HCT116 (cell line): ENCODE results near the gene TUT7. TPM values are rescaled to one million over a fixed set of nuclear protein-coding genes. Genes with fewer than 3 reads are reported as not detected.
"Not testable (repeated sequence)": the region's sequence is repeated elsewhere in the genome, so short reads cannot be mapped to it uniquely, and the experiment has no call there.

Experiments
- ATAC-seq: fragments of 200-7000 bp; cut with Tn5 transposase; 2 replicates; pipeline ENCODE4 v1.9.1; 2020; ENCODE audit warnings: mild to moderate bottlenecking, moderate library complexity
- BruUV-seq: library from RNA; stranded (reverse); fragments of 400-500 nt; replicated peaks from 2 replicates; lab custom pipeline; 2021; lab: Mats Ljungman, UMichigan
- CTCF ChIA-PET: fragments of 300-600 bp; sonication (Branson Sonifier 250); formaldehyde crosslinking; loops from one replicate; lab custom pipeline; 2021; ENCODE audit warnings: antibody characterized with exemption; lab: Charles Lee
- POLR2A ChIA-PET: fragments of 300-600, 350-600 bp; sonication (Branson Sonifier 250); formaldehyde crosslinking; loops from one replicate; lab custom pipeline; 2021; ENCODE audit warnings: antibody characterized with exemption; lab: Charles Lee
- RAD21 ChIA-PET, 2 experiments: fragments of 300-600 bp; sonication (Branson Sonifier 250); formaldehyde crosslinking; loops; one replicate each; lab custom pipeline; 2023; ENCODE audit warnings: low total read pairs in 2 of 2; ENCODE audit not compliant: uncharacterized antibody in 2 of 2, unreplicated experiment in 2 of 2, low non-redundant PET in 1 of 2; lab: Charles Lee
- DNase-seq: peaks from one replicate; pipeline ENCODE4 v3.0.0-alpha.2; 2010; ENCODE audit warnings: low read depth, low spot score
- H2AFZ ChIP-seq: fragments of 200-600 bp; shearing (Covaris generic), sonication (generic); 2 replicates; pipeline ENCODE4 v1.6.1; 2017; ENCODE audit warnings: low read depth, mixed run types, mixed read lengths, antibody characterized with exemption, low read length; ENCODE audit not compliant: poor library complexity, severe bottlenecking
- H3K27ac ChIP-seq: 2 replicates; pipeline ENCODE4 v1.5.1; 2012; ENCODE audit warnings: low read depth, low read length
- H3K27me3 ChIP-seq: fragments of 200-600 bp; sonication (generic); 2 replicates; pipeline ENCODE4 v1.6.1; 2016; ENCODE audit warnings: mixed run types, low read length, mixed read lengths; ENCODE audit not compliant: insufficient read depth
- H3K36me3 ChIP-seq, 2 experiments: fragments of 200-500 bp in 1 of 2; fragments of 200-600 bp in 1 of 2; sonication (Bioruptor generic) in 1 of 2; sonication (generic) in 1 of 2; 2 replicates each; pipeline versions ENCODE4 v1.5.1 to v1.6.1; 2014 to 2016; ENCODE audit warnings: low read length in 2 of 2, inconsistent platforms in 1 of 2, mixed read lengths in 1 of 2, mixed run types in 1 of 2; ENCODE audit not compliant: insufficient read depth in 2 of 2, control insufficient read depth in 1 of 2
- H3K4me1 ChIP-seq, 2 experiments: fragments of 200-600 bp in 1 of 2; sonication (generic) in 1 of 2; 2 replicates each; pipeline versions ENCODE4 v1.5.1 to v1.6.1; 2012 to 2017; ENCODE audit warnings: low read length in 2 of 2, inconsistent platforms in 1 of 2, mild to moderate bottlenecking in 1 of 2, mixed read lengths in 1 of 2, mixed run types in 1 of 2, moderate library complexity in 1 of 2; ENCODE audit not compliant: insufficient read depth in 2 of 2, control insufficient read depth in 1 of 2
- H3K4me2 ChIP-seq: fragments of 200-600 bp; sonication (generic); 2 replicates; pipeline ENCODE4 v1.6.1; 2017; ENCODE audit warnings: mixed run types, low read length, mixed read lengths
- H3K4me3 ChIP-seq, 2 experiments: fragments of 200-600 bp in 1 of 2; sonication (generic) in 1 of 2; replicated peaks in 1 of 2; 2 replicates each; pipeline ENCODE4 v1.5.1; 2011 to 2016; ENCODE audit warnings: low read length in 2 of 2, control low read depth in 1 of 2, low read depth in 1 of 2, mild to moderate bottlenecking in 1 of 2, mixed read lengths in 1 of 2, mixed run types in 1 of 2
- H3K79me2 ChIP-seq: fragments of 200-600 bp; sonication (generic); 2 replicates; pipeline ENCODE4 v1.6.1; 2017; ENCODE audit warnings: mild to moderate bottlenecking, mixed run types, low read length, moderate library complexity, mixed read lengths; ENCODE audit not compliant: insufficient read depth
- H3K9ac ChIP-seq: fragments of 200-600 bp; sonication (generic); 2 replicates; pipeline ENCODE4 v1.6.1; 2016; ENCODE audit warnings: low read length, mixed read lengths
- H3K9me2 ChIP-seq: fragments of 200-600 bp; sonication (generic), shearing (Covaris generic); 2 replicates; pipeline ENCODE4 v1.6.1; 2017; ENCODE audit warnings: mixed run types, mild to moderate bottlenecking, moderate library complexity; ENCODE audit not compliant: insufficient read depth
- H3K9me3 ChIP-seq, 2 experiments: fragments of 200-500 bp in 1 of 2; fragments of 200-600 bp in 1 of 2; sonication (Bioruptor generic) in 1 of 2; sonication (generic) in 1 of 2; 2 replicates each; pipeline ENCODE4 v1.6.1; 2014 to 2017; ENCODE audit warnings: low read length in 2 of 2, mixed read lengths in 2 of 2, inconsistent platforms in 1 of 2, low read depth in 1 of 2, mild to moderate bottlenecking in 1 of 2, mixed run types in 1 of 2, moderate library complexity in 1 of 2; ENCODE audit not compliant: control insufficient read depth in 1 of 2, insufficient read depth in 1 of 2
- H4K20me1 ChIP-seq: fragments of 200-600 bp; sonication (generic), shearing (Covaris generic); 2 replicates; pipeline ENCODE4 v1.6.1; 2017; ENCODE audit warnings: mixed run types, mild to moderate bottlenecking, moderate library complexity; ENCODE audit not compliant: insufficient read depth
- CEBPB ChIP-seq: IDR thresholded peaks from 2 replicates; pipeline ENCODE4 v1.6.1; 2012; ENCODE audit warnings: low read depth
- EGR1 ChIP-seq: IDR thresholded peaks from 2 replicates; pipeline ENCODE4 v1.6.1; 2012; ENCODE audit warnings: low read depth
- FOSL1 ChIP-seq: IDR thresholded peaks from 2 replicates; pipeline ENCODE4 v1.6.1; 2012; ENCODE audit warnings: low read depth
- SIN3A ChIP-seq: IDR thresholded peaks from 2 replicates; pipeline ENCODE4 v1.6.1; 2012; ENCODE audit warnings: low read depth
- TCF7L2 ChIP-seq: IDR thresholded peaks from 2 replicates; pipeline ENCODE4 v1.7.0; 2011; ENCODE audit warnings: borderline replicate concordance, inconsistent platforms; ENCODE audit not compliant: insufficient read depth, insufficient read length; ENCODE audit errors: extremely low read depth
- intact Hi-C: fragments of 100-400 bp; cut with micrococcal nuclease; formaldehyde crosslinking; loops from 2 replicates; pipeline ENCODE4 v1.10.0; 2022
- total RNA-seq: library from RNA; stranded (reverse); gene quantifications from one replicate; pipeline ENCODE4 v1.2.1, GENCODE V29; 2021; ENCODE audit not compliant: unreplicated experiment
- TF ChIP-seq, protein P1 (sequence below): IDR thresholded peaks from 2 replicates; pipeline ENCODE4 v1.6.1; 2012

Gene TUT7
- total RNA-seq, 1 experiment from 2014 or later = 23.1 TPM

DNA sequence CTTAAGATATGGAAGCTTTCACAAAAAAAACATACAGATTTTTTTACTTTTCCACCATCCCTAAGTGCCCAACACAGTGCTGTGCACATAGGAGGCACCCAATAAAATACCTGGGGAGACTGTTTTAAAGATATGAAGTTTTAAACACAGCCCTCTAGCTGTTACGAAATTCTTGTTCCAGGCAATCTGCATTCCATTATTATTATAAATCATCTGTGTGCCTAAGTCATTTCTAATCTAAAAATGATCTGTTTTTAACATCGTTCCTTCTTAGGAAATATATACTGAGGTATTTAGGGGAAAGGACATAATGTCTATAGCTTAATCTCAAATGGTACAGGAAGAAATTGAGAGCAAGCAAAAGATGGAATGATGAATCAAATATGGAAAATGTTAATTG lies 39.1 kb downstream of the TUT7 start:
- Histone ChIP-seq H2AFZ (no peak overlapping the region), H3K27me3 (no peaks in the 10 kb centered on the region), H3K36me3 (peaks cover 19 to 28% of the 10 kb centered on the region in 2 experiments; a peak in 3 of 4 replicates), H3K4me3 (no peak overlapping the region), H3K9me3 (no peaks in the 10 kb centered on the region), H3K9me2 (no peaks in the 10 kb centered on the region), H3K9ac (no peak overlapping the region), H4K20me1 (no peaks in the 10 kb centered on the region), H3K79me2 (no peaks in the 10 kb centered on the region), H3K4me1 (no peaks in the 10 kb centered on the region), H3K27ac (no peak overlapping the region), H3K4me2 (no peak overlapping the region)
- no TSS peak for BruUV-seq
- ChIA-PET RAD21 (no interaction called here), POLR2A (no interaction called here), CTCF (no interaction called here)
- ATAC-seq = no peak
- TF ChIP-seq EGR1 (no peak), CEBPB (no peak), SIN3A (no peak), TCF7L2 (no peak), FOSL1 (no peak)
- TF ChIP-seq, protein P1, sequence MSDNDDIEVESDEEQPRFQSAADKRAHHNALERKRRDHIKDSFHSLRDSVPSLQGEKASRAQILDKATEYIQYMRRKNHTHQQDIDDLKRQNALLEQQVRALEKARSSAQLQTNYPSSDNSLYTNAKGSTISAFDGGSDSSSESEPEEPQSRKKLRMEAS = no peak
- intact Hi-C loops = no loop called here
- no peak for DNase-seq

DNA sequence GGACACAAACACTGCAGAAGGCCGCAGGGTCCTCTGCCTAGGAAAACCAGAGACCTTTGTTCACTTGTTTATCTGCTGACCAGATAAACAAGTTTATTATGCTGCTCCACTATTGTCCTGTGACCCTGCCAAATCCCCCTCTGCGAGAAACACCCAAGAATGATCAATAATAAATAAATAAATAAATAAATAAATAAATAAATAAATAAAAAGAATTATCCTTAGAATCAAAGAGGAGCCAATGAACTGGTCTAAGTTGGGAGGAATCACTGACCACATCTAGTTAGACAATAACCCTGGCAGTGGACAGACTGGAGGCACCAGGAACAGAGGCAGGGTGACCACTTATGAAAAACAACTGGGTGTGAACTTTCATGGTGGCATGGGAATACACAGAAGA lies 41.3 kb downstream of the TUT7 start:
- H4K20me1 ChIP-seq, RAD21 ChIA-PET, H3K4me1 ChIP-seq, H3K4me3 ChIP-seq, ATAC-seq, H2AFZ ChIP-seq, intact Hi-C loops, H3K4me2 ChIP-seq, H3K27me3 ChIP-seq, H3K9ac ChIP-seq, DNase-seq, CTCF ChIA-PET, POLR2A ChIA-PET, H3K9me2 ChIP-seq, H3K9me3 ChIP-seq, H3K79me2 ChIP-seq, BruUV-seq, H3K27ac ChIP-seq: not testable (repeated sequence)
- H3K36me3 ChIP-seq = peaks cover 24 to 43% of the 10 kb centered on the region in 2 experiments; a peak in 3 of 4 replicates
